ENCODE measurements around the gene SLC38A1. TPM values are rescaled to one million over a fixed set of nuclear protein-coding genes. Genes with fewer than 3 reads are reported as not detected.

SLC38A1 gene
- total RNA-seq, 2 experiments from 2014 or later: 180 to 219 TPM

- Mint-ChIP-seq H3K9me3 (no peaks in the 10 kb centered on the region), H3K36me3 (ENCODE audit: low read depth) (no peaks in the 10 kb centered on the region), H3K27ac (no peak overlapping the region), H3K27me3 (peaks cover 17% of the 10 kb centered on the region), H3K4me3 (no peak overlapping the region), H3K4me1 (no peaks in the 10 kb centered on the region)
- DNase-seq: no peak
- ChIA-PET CTCF (interaction anchor here (0.7 to 1.0 kb wide), 3 partner anchors 10 to 779 kb away, joined by 3 to 4 read pairs (median 3); no protein-coding TSS in a partner anchor), POLR2A (interaction anchor here (0.6 kb wide), 1 partner anchor 67 kb away, joined by 3 read pairs; no protein-coding TSS in a partner anchor)
These were observed 118.1 kb downstream of the SLC38A1 start for GRCh38 chr12:46150735-46151134.

GRCh38 chr12:46149905-46150304 lies 118.9 kb downstream of the SLC38A1 start:
- ChIA-PET POLR2A (interaction anchor here (0.6 kb wide), 1 partner anchor 831 kb away, joined by 3 read pairs; no protein-coding TSS in a partner anchor), CTCF (interaction anchor here (0.7 kb wide), 1 partner anchor 780 kb away, joined by 3 read pairs; no protein-coding TSS in a partner anchor)
- no peaks in the 10 kb centered on the region for H3K4me1 Mint-ChIP-seq

DNA sequence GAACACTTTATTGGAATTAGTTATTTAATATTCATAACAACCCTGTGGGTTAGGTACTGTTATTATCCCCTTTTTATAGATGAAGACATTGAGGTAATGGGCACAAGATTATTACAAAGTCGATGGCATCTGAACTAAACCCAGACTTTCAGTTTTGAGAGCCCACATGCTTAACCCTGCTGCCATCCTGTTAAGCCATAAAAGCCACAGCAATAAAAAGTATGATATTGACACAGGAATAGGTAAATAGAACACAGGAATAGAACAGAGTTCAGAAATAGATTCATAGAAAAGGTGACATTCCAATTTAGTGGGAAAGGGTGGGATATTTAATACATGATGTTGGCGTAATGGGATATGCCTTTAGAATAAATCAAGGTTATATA lies 119.8 kb downstream of the SLC38A1 start:
- DNase-seq: no peak
- Mint-ChIP-seq H3K27me3 (peaks cover 17% of the 10 kb centered on the region), H3K9me3 (no peaks in the 10 kb centered on the region), H3K36me3 (ENCODE audit: low read depth) (no peaks in the 10 kb centered on the region), H3K4me1 (no peaks in the 10 kb centered on the region), H3K27ac (no peak overlapping the region), H3K4me3 (no peak overlapping the region)
- CTCF ChIA-PET: no interaction called here
- POLR2A ChIA-PET: interaction anchor here (0.6 kb wide), 1 partner anchor 832 kb away, joined by 3 read pairs; no protein-coding TSS in a partner anchor

More at GRCh38 chr12:46149905-46150304, 118.9 kb downstream of the SLC38A1 start:
- peaks cover 17% of the 10 kb centered on the region for H3K27me3 Mint-ChIP-seq
- H3K4me3 Mint-ChIP-seq: no peak overlapping the region
- H3K27ac Mint-ChIP-seq: no peak overlapping the region
- H3K9me3 Mint-ChIP-seq: no peaks in the 10 kb centered on the region
- no peaks in the 10 kb centered on the region for H3K36me3 Mint-ChIP-seq (ENCODE audit: low read depth)
- no peak for DNase-seq

- no peak for DNase-seq
- no peaks in the 10 kb centered on the region for H3K36me3 Mint-ChIP-seq (ENCODE audit: low read depth)
- POLR2A ChIA-PET: no interaction called here
- no peak overlapping the region for H3K4me3 Mint-ChIP-seq
- peaks cover 17% of the 10 kb centered on the region for H3K27me3 Mint-ChIP-seq
- no peaks in the 10 kb centered on the region for H3K4me1 Mint-ChIP-seq
- H3K9me3 Mint-ChIP-seq: no peaks in the 10 kb centered on the region
- CTCF ChIA-PET: no interaction called here
- no peak overlapping the region for H3K27ac Mint-ChIP-seq
These were observed 120.3 kb downstream of the SLC38A1 start for GRCh38 chr12:46148327-46149078.

DNA sequence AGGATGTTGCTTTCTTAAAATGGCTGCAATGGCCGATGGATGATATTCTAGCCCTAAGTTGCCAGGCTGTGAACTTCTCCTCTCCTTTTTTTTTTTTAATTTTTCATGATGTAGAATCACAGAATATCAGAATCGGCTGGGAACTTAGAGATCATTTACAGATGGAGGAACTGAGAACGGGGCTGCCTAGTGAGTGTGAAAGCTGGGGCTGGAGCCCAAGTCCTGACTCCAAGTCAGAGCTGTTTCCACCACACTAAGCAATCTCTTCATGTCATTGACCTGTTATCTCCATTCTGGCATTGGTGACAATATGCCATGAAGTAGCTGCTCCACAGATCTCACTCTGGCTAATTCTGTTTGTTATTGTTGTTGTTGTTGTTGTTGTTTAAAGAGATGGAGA lies 121.7 kb downstream of the SLC38A1 start:
- ChIA-PET POLR2A (no interaction called here), CTCF (interaction anchor here (0.6 to 1.0 kb wide), 3 partner anchors 11 to 1163 kb away, joined by 3 read pairs; no protein-coding TSS in a partner anchor)
- Mint-ChIP-seq H3K36me3 (ENCODE audit: low read depth) (no peaks in the 10 kb centered on the region), H3K9me3 (no peaks in the 10 kb centered on the region), H3K27me3 (peaks cover 18% of the 10 kb centered on the region), H3K27ac (no peak overlapping the region), H3K4me1 (no peaks in the 10 kb centered on the region), H3K4me3 (no peak overlapping the region)
- DNase-seq: no peak

GRCh38 chr12:46145881-46146280 lies 123.0 kb downstream of the SLC38A1 start:
- Mint-ChIP-seq H3K4me1 (no peaks in the 10 kb centered on the region), H3K27ac (no peak overlapping the region), H3K36me3 (ENCODE audit: low read depth) (no peaks in the 10 kb centered on the region), H3K4me3 (no peak overlapping the region), H3K9me3 (no peaks in the 10 kb centered on the region), H3K27me3 (peaks cover 28% of the 10 kb centered on the region)
- ChIA-PET CTCF (no interaction called here), POLR2A (no interaction called here)
- DNase-seq: no peak

DNA sequence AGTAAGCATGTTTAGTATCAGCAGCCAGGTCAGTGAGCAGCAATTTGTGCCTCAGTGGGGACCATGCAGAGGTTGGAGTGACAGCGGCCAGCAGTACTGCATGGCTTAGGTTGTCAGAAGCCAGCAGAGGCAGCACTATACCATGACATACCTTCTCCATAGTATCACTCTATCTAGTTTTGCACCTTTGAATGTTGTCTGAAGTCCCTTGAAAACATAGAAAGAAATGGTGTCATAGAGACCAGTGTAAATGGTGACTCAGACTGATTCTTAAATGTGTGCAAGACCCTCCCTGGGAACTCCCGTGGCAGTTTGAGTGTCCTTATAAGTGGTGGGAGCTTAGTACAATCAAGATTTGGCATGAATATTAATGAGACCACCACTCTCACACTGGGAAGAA lies 124.4 kb downstream of the SLC38A1 start:
- CTCF ChIA-PET: no interaction called here
- POLR2A ChIA-PET: no interaction called here
- no peaks in the 10 kb centered on the region for H3K36me3 Mint-ChIP-seq (ENCODE audit: low read depth)
- no peaks in the 10 kb centered on the region for H3K9me3 Mint-ChIP-seq
- DNase-seq: no peak
- peaks cover 39% of the 10 kb centered on the region for H3K27me3 Mint-ChIP-seq
- no peaks in the 10 kb centered on the region for H3K4me1 Mint-ChIP-seq
- H3K4me3 Mint-ChIP-seq: no peak overlapping the region
- H3K27ac Mint-ChIP-seq: no peak overlapping the region

GRCh38 chr12:46136249-46136648 lies 132.6 kb downstream of the SLC38A1 start:
- Mint-ChIP-seq H3K27me3 (peaks cover 40% of the 10 kb centered on the region), H3K4me3 (no peak overlapping the region), H3K9me3 (no peaks in the 10 kb centered on the region), H3K36me3 (ENCODE audit: low read depth) (no peaks in the 10 kb centered on the region), H3K27ac (no peak overlapping the region), H3K4me1 (no peaks in the 10 kb centered on the region)
- POLR2A ChIA-PET: no interaction called here
- DNase-seq: no peak
- CTCF ChIA-PET: interaction anchor here (4.8 kb wide), 1 partner anchor 11 kb away, joined by 13 read pairs; no protein-coding TSS in a partner anchor

DNA sequence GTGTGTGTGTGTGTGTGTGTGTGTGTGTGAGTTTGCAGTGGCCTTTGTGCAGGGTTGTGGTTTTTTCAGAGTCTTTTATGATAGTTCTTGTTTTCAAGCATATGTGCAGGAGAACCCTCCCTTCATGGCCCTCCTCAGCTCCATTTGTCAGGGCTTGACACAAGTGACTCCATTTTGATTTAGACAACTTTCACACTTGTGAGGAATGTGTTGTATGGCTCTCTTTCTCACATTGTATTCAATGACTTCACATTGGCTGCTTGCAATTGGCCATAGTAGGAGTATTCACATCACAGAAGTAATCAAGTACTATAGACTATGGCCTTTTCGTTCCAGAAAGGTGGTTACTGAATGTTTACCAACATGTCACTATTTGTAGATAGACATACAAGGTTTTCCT lies 133.1 kb downstream of the SLC38A1 start:
- H3K9me3 Mint-ChIP-seq: no peaks in the 10 kb centered on the region
- DNase-seq: no peak
- POLR2A ChIA-PET: no interaction called here
- peaks cover 38% of the 10 kb centered on the region for H3K27me3 Mint-ChIP-seq
- no peak overlapping the region for H3K27ac Mint-ChIP-seq
- CTCF ChIA-PET: interaction anchor here (4.8 kb wide), 1 partner anchor 11 kb away, joined by 13 read pairs; no protein-coding TSS in a partner anchor
- H3K36me3 Mint-ChIP-seq (ENCODE audit: low read depth): no peaks in the 10 kb centered on the region
- H3K4me3 Mint-ChIP-seq: no peak overlapping the region
- no peaks in the 10 kb centered on the region for H3K4me1 Mint-ChIP-seq

DNA sequence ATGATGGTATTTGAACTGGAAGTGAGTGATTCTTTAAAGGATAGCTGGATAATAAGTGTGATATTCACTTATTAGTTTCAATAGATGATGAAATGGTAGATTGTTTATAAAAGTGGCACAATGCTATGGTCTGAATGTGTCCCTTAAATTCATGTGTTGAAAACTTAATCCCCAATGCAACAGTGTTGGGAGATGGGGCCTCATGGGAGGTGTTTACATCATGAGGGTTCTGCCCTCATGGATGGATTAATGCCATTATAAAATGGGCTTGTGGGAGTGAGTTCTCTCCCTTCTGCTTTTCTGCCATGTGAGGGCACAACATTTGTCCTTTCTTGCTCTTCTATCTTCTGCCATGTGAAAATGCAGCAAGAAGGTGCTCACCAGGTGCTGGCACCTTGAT lies 134.0 kb downstream of the SLC38A1 start:
- Mint-ChIP-seq H3K4me3 (no peak overlapping the region), H3K4me1 (no peaks in the 10 kb centered on the region), H3K27ac (no peak overlapping the region), H3K9me3 (no peaks in the 10 kb centered on the region), H3K36me3 (ENCODE audit: low read depth) (no peaks in the 10 kb centered on the region), H3K27me3 (peaks cover 31% of the 10 kb centered on the region)
- ChIA-PET CTCF (interaction anchor here (0.8 to 4.8 kb wide), 2 partner anchors 10 to 544 kb away, joined by 3 to 13 read pairs; no protein-coding TSS in a partner anchor), POLR2A (no interaction called here)
- DNase-seq: no peak

- no peak overlapping the region for H3K4me3 Mint-ChIP-seq
- H3K4me1 Mint-ChIP-seq: no peaks in the 10 kb centered on the region
- ChIA-PET POLR2A (no interaction called here), CTCF (interaction anchor here (0.8 to 4.8 kb wide), 2 partner anchors 9 to 544 kb away, joined by 3 to 13 read pairs; no protein-coding TSS in a partner anchor)
- no peaks in the 10 kb centered on the region for H3K9me3 Mint-ChIP-seq
- DNase-seq: no peak
- peaks cover 28% of the 10 kb centered on the region for H3K27me3 Mint-ChIP-seq
- H3K36me3 Mint-ChIP-seq (ENCODE audit: low read depth): no peaks in the 10 kb centered on the region
- no peak overlapping the region for H3K27ac Mint-ChIP-seq
These were observed 134.5 kb downstream of the SLC38A1 start for GRCh38 chr12:46134205-46134811.

- POLR2A ChIA-PET: no interaction called here
- H3K27me3 Mint-ChIP-seq: peaks cover 31% of the 10 kb centered on the region
- no peaks in the 10 kb centered on the region for H3K4me1 Mint-ChIP-seq
- no peak overlapping the region for H3K4me3 Mint-ChIP-seq
- CTCF ChIA-PET: interaction anchor here (4.8 kb wide), 1 partner anchor 9 kb away, joined by 13 read pairs; no protein-coding TSS in a partner anchor
- DNase-seq: no peak
- H3K9me3 Mint-ChIP-seq: no peaks in the 10 kb centered on the region
- no peaks in the 10 kb centered on the region for H3K36me3 Mint-ChIP-seq (ENCODE audit: low read depth)
- no peak overlapping the region for H3K27ac Mint-ChIP-seq
These were observed 135.1 kb downstream of the SLC38A1 start for GRCh38 chr12:46133751-46134150.
